GM12873 (cell line): ENCODE data around the gene ZNF331.

ENCODE experiments used
- TF ChIP-seq, protein P1 (sequence below): IDR thresholded peaks from 2 replicates; pipeline ENCODE4 v1.5.1; 2012; ENCODE audit warnings: low read depth, mild to moderate bottlenecking, moderate library complexity, low read length, control low read depth; ENCODE audit not compliant: insufficient read depth; ENCODE audit errors: missing control alignments

ZNF331 gene

GRCh38 chr19:53520163-53520546 lies 17.8 kb upstream of the ZNF331 start:
- TF ChIP-seq, protein P1, sequence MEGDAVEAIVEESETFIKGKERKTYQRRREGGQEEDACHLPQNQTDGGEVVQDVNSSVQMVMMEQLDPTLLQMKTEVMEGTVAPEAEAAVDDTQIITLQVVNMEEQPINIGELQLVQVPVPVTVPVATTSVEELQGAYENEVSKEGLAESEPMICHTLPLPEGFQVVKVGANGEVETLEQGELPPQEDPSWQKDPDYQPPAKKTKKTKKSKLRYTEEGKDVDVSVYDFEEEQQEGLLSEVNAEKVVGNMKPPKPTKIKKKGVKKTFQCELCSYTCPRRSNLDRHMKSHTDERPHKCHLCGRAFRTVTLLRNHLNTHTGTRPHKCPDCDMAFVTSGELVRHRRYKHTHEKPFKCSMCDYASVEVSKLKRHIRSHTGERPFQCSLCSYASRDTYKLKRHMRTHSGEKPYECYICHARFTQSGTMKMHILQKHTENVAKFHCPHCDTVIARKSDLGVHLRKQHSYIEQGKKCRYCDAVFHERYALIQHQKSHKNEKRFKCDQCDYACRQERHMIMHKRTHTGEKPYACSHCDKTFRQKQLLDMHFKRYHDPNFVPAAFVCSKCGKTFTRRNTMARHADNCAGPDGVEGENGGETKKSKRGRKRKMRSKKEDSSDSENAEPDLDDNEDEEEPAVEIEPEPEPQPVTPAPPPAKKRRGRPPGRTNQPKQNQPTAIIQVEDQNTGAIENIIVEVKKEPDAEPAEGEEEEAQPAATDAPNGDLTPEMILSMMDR: no peak

- TF ChIP-seq, protein P1: no peak
Measured at GRCh38 chr19:53520547-53521372, 17.2 kb upstream of the ZNF331 start.

- TF ChIP-seq, protein P1: no peak
Measured at GRCh38 chr19:53521373-53522202, 16.4 kb upstream of the ZNF331 start.

- TF ChIP-seq, protein P1: no peak
Measured at GRCh38 chr19:53525922-53526321, 12.0 kb upstream of the ZNF331 start.

- TF ChIP-seq, protein P1: no peak
Measured at GRCh38 chr19:53530622-53531021, 7.3 kb upstream of the ZNF331 start.

DNA sequence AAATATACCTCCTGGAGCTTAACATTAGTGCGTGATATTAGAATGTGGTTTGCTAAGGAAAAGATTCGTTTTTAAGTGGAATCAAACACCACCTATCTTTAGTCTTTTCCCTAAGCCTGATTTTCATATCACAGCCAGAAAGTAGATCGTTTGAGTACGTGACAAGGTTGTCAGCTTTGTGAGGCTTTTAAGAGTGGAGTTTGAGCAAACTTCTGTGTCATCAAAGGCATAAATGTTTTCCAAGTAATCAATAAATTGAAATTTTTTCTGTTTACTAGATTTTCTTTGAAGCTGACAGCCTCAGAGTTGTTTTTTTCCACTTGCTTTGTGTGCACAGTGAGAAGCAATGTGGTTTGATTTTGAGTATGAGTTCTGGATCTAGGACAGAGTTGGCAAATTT lies 6.5 kb upstream of the ZNF331 start:
- TF ChIP-seq, protein P1: no peak

- TF ChIP-seq, protein P1: no peak
Measured at GRCh38 chr19:53532362-53532761, 5.6 kb upstream of the ZNF331 start.
